Stimulated activated effector memory CD8-positive, alpha-beta T cell treated with anti-CD3 and anti-CD28 coated beads, Interleukin-12 subunit alpha, Interleukin-12 subunit beta, amount 100 ng/mL, for 72 hours (primary cell): ENCODE results near the gene AEBP2.
"Not testable (repeated sequence)": the region's sequence is repeated elsewhere in the genome, so short reads cannot be mapped to it uniquely, and the experiment has no call there.

Experiments
- ATAC-seq: fragments of 150-1000 bp; cut with Tn5 transposase; 2 replicates; pipeline ENCODE4 v1.10.0; 2021
- DNase-seq, 2 donors: peaks; one replicate each; pipeline ENCODE4 v3.0.0; 2021 to 2022; ENCODE audit warnings: low spot score in 2 of 2
- H3K27ac Mint-ChIP-seq: one replicate; pipeline ENCODE4 v1.8.0; 2022; ENCODE audit warnings: mild to moderate bottlenecking, mixed read lengths
- H3K36me3 Mint-ChIP-seq: one replicate; pipeline ENCODE4 v1.8.0; 2022; ENCODE audit warnings: mild to moderate bottlenecking, mixed read lengths
- H3K4me1 Mint-ChIP-seq: one replicate; pipeline ENCODE4 v1.8.0; 2022; ENCODE audit warnings: mixed read lengths
- H3K4me3 Mint-ChIP-seq: one replicate; pipeline ENCODE4 v1.8.0; 2022; ENCODE audit warnings: mild to moderate bottlenecking, mixed read lengths
- H3K9me3 Mint-ChIP-seq: one replicate; pipeline ENCODE4 v1.8.0; 2022; ENCODE audit warnings: mixed read lengths

AEBP2 gene

GRCh38 chr12:19461999-19462398, 22.7 kb downstream of the AEBP2 start:
- Mint-ChIP-seq H3K9me3 (no peaks in the 10 kb centered on the region), H3K4me3 (no peak overlapping the region), H3K4me1 (peaks cover 46% of the 10 kb centered on the region), H3K36me3 (peaks cover 58% of the 10 kb centered on the region), H3K27ac (no peak overlapping the region)
- ATAC-seq (no peak), DNase-seq (no peak)

- Mint-ChIP-seq H3K27ac (no peak overlapping the region), H3K36me3 (peaks cover 62% of the 10 kb centered on the region)
Measured at GRCh38 chr12:19462406-19462805, 23.1 kb downstream of the AEBP2 start.

GRCh38 chr12:19464192-19464580, 24.9 kb downstream of the AEBP2 start:
- Mint-ChIP-seq H3K9me3 (no peaks in the 10 kb centered on the region), H3K4me1 (peaks cover 35% of the 10 kb centered on the region), H3K36me3 (peaks cover 79% of the 10 kb centered on the region), H3K4me3 (no peak overlapping the region), H3K27ac (no peak overlapping the region)
- ATAC-seq (no peak), DNase-seq (no peak)

More at GRCh38 chr12:19462406-19462805, 23.1 kb downstream of the AEBP2 start:
- ATAC-seq: no peak
- peaks cover 43% of the 10 kb centered on the region for H3K4me1 Mint-ChIP-seq
- DNase-seq: no peak
- no peaks in the 10 kb centered on the region for H3K9me3 Mint-ChIP-seq
- H3K4me3 Mint-ChIP-seq: no peak overlapping the region

GRCh38 chr12:19465711-19466110, 26.4 kb downstream of the AEBP2 start:
- H3K4me3 Mint-ChIP-seq: no peak overlapping the region
- no peak for DNase-seq
- peak overlapping the region; percentile 59 for H3K27ac Mint-ChIP-seq
- H3K9me3 Mint-ChIP-seq: no peaks in the 10 kb centered on the region
- no peak for ATAC-seq
- peaks cover 93% of the 10 kb centered on the region for H3K36me3 Mint-ChIP-seq
- peaks cover 35% of the 10 kb centered on the region for H3K4me1 Mint-ChIP-seq

GRCh38 chr12:19474147-19474546, 34.9 kb downstream of the AEBP2 start:
- DNase-seq (no peak), ATAC-seq (no peak)
- no peak overlapping the region for H3K4me3 Mint-ChIP-seq
- H3K27ac Mint-ChIP-seq: no peak overlapping the region
- no peaks in the 10 kb centered on the region for H3K9me3 Mint-ChIP-seq
- peaks cover 100% of the 10 kb centered on the region for H3K36me3 Mint-ChIP-seq
- peaks cover 34% of the 10 kb centered on the region for H3K4me1 Mint-ChIP-seq

- DNase-seq, H3K9me3 Mint-ChIP-seq, H3K27ac Mint-ChIP-seq, ATAC-seq, H3K4me3 Mint-ChIP-seq: not testable (repeated sequence)
- Mint-ChIP-seq H3K4me1 (peaks cover 41% of the 10 kb centered on the region), H3K36me3 (peaks cover 100% of the 10 kb centered on the region)
Measured at GRCh38 chr12:19475884-19476505, 36.7 kb downstream of the AEBP2 start.

- H3K4me1 Mint-ChIP-seq: peaks cover 52% of the 10 kb centered on the region
- no peak for ATAC-seq
- peaks cover 100% of the 10 kb centered on the region for H3K36me3 Mint-ChIP-seq
- peak overlapping the region; percentile 16 for H3K27ac Mint-ChIP-seq
- DNase-seq: no peak
- H3K4me3 Mint-ChIP-seq: no peak overlapping the region
- peaks cover 6% of the 10 kb centered on the region for H3K9me3 Mint-ChIP-seq
Measured at GRCh38 chr12:19477071-19477470, 37.8 kb downstream of the AEBP2 start.

- H3K36me3 Mint-ChIP-seq: peaks cover 97% of the 10 kb centered on the region
- no peak overlapping the region for H3K27ac Mint-ChIP-seq
Measured at GRCh38 chr12:19480459-19480858, 41.2 kb downstream of the AEBP2 start.

GRCh38 chr12:19482036-19482435, 42.7 kb downstream of the AEBP2 start:
- H3K36me3 Mint-ChIP-seq: peaks cover 97% of the 10 kb centered on the region
- no peak for ATAC-seq
- H3K4me1 Mint-ChIP-seq: peaks cover 71% of the 10 kb centered on the region
- no peak for DNase-seq
- H3K27ac Mint-ChIP-seq: peak overlapping the region; percentile 74
- H3K9me3 Mint-ChIP-seq: peaks cover 6% of the 10 kb centered on the region
- peak overlapping the region; percentile 49 for H3K4me3 Mint-ChIP-seq

More at GRCh38 chr12:19480459-19480858, 41.2 kb downstream of the AEBP2 start:
- Mint-ChIP-seq H3K9me3 (peaks cover 6% of the 10 kb centered on the region), H3K4me3 (no peak overlapping the region), H3K4me1 (peaks cover 71% of the 10 kb centered on the region)
- DNase-seq (no peak), ATAC-seq (no peak)

- Mint-ChIP-seq H3K36me3 (peaks cover 97% of the 10 kb centered on the region), H3K4me3 (peak overlapping the region; percentile 49), H3K27ac (peak overlapping the region; percentile 74), H3K9me3 (peaks cover 6% of the 10 kb centered on the region), H3K4me1 (peaks cover 65% of the 10 kb centered on the region)
- ATAC-seq: peak; percentile 99
- DNase-seq: peak; percentile 49 to 82
Measured at GRCh38 chr12:19482551-19483109, 43.3 kb downstream of the AEBP2 start.

GRCh38 chr12:19483727-19484126, 44.4 kb downstream of the AEBP2 start:
- peaks cover 97% of the 10 kb centered on the region for H3K36me3 Mint-ChIP-seq
- peak overlapping the region; percentile 74 for H3K27ac Mint-ChIP-seq
- peaks cover 6% of the 10 kb centered on the region for H3K9me3 Mint-ChIP-seq
- DNase-seq: no peak
- H3K4me1 Mint-ChIP-seq: peaks cover 62% of the 10 kb centered on the region
- peak overlapping the region; percentile 49 for H3K4me3 Mint-ChIP-seq
- no peak for ATAC-seq

- H3K4me1 Mint-ChIP-seq: peaks cover 69% of the 10 kb centered on the region
- H3K36me3 Mint-ChIP-seq: peaks cover 95% of the 10 kb centered on the region
- DNase-seq (no peak), ATAC-seq (no peak)
- peaks cover 6% of the 10 kb centered on the region for H3K9me3 Mint-ChIP-seq
- peak overlapping the region; percentile 10 for H3K27ac Mint-ChIP-seq
- H3K4me3 Mint-ChIP-seq: no peak overlapping the region
Measured at GRCh38 chr12:19484738-19485137, 45.4 kb downstream of the AEBP2 start.

GRCh38 chr12:19485240-19485639, 45.9 kb downstream of the AEBP2 start:
- no peak for ATAC-seq
- no peak overlapping the region for H3K27ac Mint-ChIP-seq
- peaks cover 69% of the 10 kb centered on the region for H3K4me1 Mint-ChIP-seq
- H3K9me3 Mint-ChIP-seq: peaks cover 6% of the 10 kb centered on the region
- DNase-seq: no peak
- peaks cover 94% of the 10 kb centered on the region for H3K36me3 Mint-ChIP-seq
- no peak overlapping the region for H3K4me3 Mint-ChIP-seq

- Mint-ChIP-seq H3K4me3 (no peak overlapping the region), H3K4me1 (peaks cover 39% of the 10 kb centered on the region), H3K27ac (peak overlapping the region; percentile 34), H3K36me3 (peaks cover 82% of the 10 kb centered on the region), H3K9me3 (no peaks in the 10 kb centered on the region)
- no peak for DNase-seq
- peak; percentile 69 for ATAC-seq
Measured at GRCh38 chr12:19489168-19489567, 49.9 kb downstream of the AEBP2 start.

- no peak for DNase-seq
- Mint-ChIP-seq H3K4me3 (no peak overlapping the region), H3K4me1 (peaks cover 29% of the 10 kb centered on the region), H3K27ac (no peak overlapping the region), H3K9me3 (no peaks in the 10 kb centered on the region), H3K36me3 (peaks cover 82% of the 10 kb centered on the region)
- no peak for ATAC-seq
Measured at GRCh38 chr12:19490908-19491307, 51.6 kb downstream of the AEBP2 start.

GRCh38 chr12:19491863-19492262, 52.6 kb downstream of the AEBP2 start:
- Mint-ChIP-seq H3K36me3 (peaks cover 82% of the 10 kb centered on the region), H3K4me3 (no peak overlapping the region), H3K27ac (no peak overlapping the region), H3K9me3 (no peaks in the 10 kb centered on the region), H3K4me1 (peaks cover 19% of the 10 kb centered on the region)
- DNase-seq (no peak), ATAC-seq (no peak)
